Measurements from ENCODE around the gene MAN1C1. TPM values are rescaled to one million over a fixed set of nuclear protein-coding genes. Genes with fewer than 3 reads are reported as not detected.
A peak's percentile ranks its signal among the peaks of the same experiment; 100 is the strongest.

Gene MAN1C1
- total and polyA plus RNA-seq, 10 of the 15 experiments (the other 5 are each of a cell fraction or from before 2014, with no cell fraction given): 0.12 to 0.56 (median 0.22) TPM; not detected in 3

GRCh38 chr1:25804244-25804963 lies 187.8 kb downstream of the MAN1C1 start:
- ChIA-PET SMC1A (ENCODE audit: uncharacterized antibody, unreplicated experiment) (interaction anchor here (0.9 to 1.1 kb wide), 2 partner anchors 195 to 196 kb away, joined by 3 read pairs; no protein-coding TSS in a partner anchor), CTCF (interaction anchor here (0.6 to 2.8 kb wide), 7 partner anchors 16 to 300 kb away, joined by 3 to 18 read pairs (median 4); partner anchors contain the start of gene MTFR1L), RAD21 (ENCODE audit: unreplicated experiment) (no interaction called here), POLR2A (interaction anchor here (0.7 to 1.6 kb wide), 3 partner anchors 15 to 266 kb away, joined by 3 to 5 read pairs (median 3); partner anchors contain the start of gene MTFR1L)
- DNase-seq (ENCODE audit: low read depth, low spot score) (no peak), ATAC-seq (peak; percentile 73), FAIRE-seq (peak; percentile 35)
- Histone ChIP-seq H3K27me3 (replicated peaks in 1 of 2; ENCODE audit: control insufficient read depth in 2 of 2, insufficient read depth in 2 of 2, low read length in 1 of 2) (no peaks in the 10 kb centered on the region), H3K36me3 (ENCODE audit: control insufficient read depth in 2 of 2, insufficient read depth in 2 of 2, low read length in 1 of 2) (no peaks in the 10 kb centered on the region), H2AFZ (ENCODE audit: control insufficient read depth, low read depth, low read length) (no peak overlapping the region), H3K4me1 (ENCODE audit: control insufficient read depth, insufficient read depth, low read length) (peaks cover 36% of the 10 kb centered on the region), H3K27ac (ENCODE audit: control insufficient read depth, insufficient read depth) (no peak overlapping the region), H4K20me1 (ENCODE audit: control insufficient read depth, insufficient read depth) (no peaks in the 10 kb centered on the region), H3K4me2 (ENCODE audit: control insufficient read depth, insufficient read depth) (peak overlapping the region; percentile 51), H3K4me3 (no peak overlapping the region), H3K79me2 (ENCODE audit: control insufficient read depth, insufficient read depth, low read length) (no peaks in the 10 kb centered on the region), H3K9me3 (replicated peaks; ENCODE audit: control insufficient read depth, insufficient read depth, low read length) (no peaks in the 10 kb centered on the region; the same call in 2 of the 3 replicates), H3K9ac (ENCODE audit: control insufficient read depth, insufficient read depth, low read length) (no peak overlapping the region)
- no TSS peak for BruUV-seq (replicated peaks)
- intact Hi-C loops (cut with micrococcal nuclease; ENCODE audit: unreplicated experiment): loop anchor here (5.0 to 10.0 kb wide), 2 partner anchors 127 to 560 kb away; partner anchors contain the start of gene RSRP1
- TF ChIP-seq ZNF24 (IDR thresholded peaks at IDR 0.05) (0 out of 2 replicates have a peak, but pooled peaks have one; percentile 17), RAD21 (IDR thresholded peaks at IDR 0.05; ENCODE audit: insufficient read depth, low read depth, low read length) (no peak), RUNX3 (IDR thresholded peaks at IDR 0.05; ENCODE audit: low read length) (peak; percentile 32; the same call in 1 of the 2 replicates)
- WGBS (ENCODE audit: insufficient coverage, insufficient replicate concordance, low lambda C conversion rate, missing lambda C conversion rate): 3% methylated on average over 7 of the region's 10 CpGs
- in situ Hi-C loops (cut with MboI): loop anchor here (25.0 kb wide), 1 partner anchor 392 kb away; the partner anchor contains the start of gene RHCE

Data from GM12878 (cell line).